Neutrophil (primary cell): ENCODE measurements around the gene RPS6KB2.

Source experiments
- H3K27ac ChIP-seq: fragments of 200-600 bp; sonication (generic); 2 replicates; pipeline ENCODE4 v1.5.1; 2016; ENCODE audit warnings: mild to moderate bottlenecking, moderate library complexity
- H3K27me3 ChIP-seq: fragments of 200-600 bp; sonication (generic); 2 replicates; pipeline ENCODE4 v1.6.0; 2016; ENCODE audit warnings: mild to moderate bottlenecking
- H3K36me3 ChIP-seq: fragments of 200-600 bp; sonication (generic); 2 replicates; pipeline ENCODE4 v1.5.1; 2017
- H3K4me1 ChIP-seq, 2 experiments: fragments of 200-600 bp in 1 of 2; sonication (generic) in 1 of 2; 1 replicate in 1 of 2; 2 replicates in 1 of 2; pipeline versions ENCODE4 v1.5.1 to v1.6.1; 2013 to 2016; ENCODE audit warnings: low read depth in 1 of 2, low read length in 1 of 2, mild to moderate bottlenecking in 1 of 2, moderate library complexity in 1 of 2; ENCODE audit not compliant: control insufficient read depth in 1 of 2, insufficient read depth in 1 of 2
- H3K4me3 ChIP-seq, 2 experiments: fragments of 200-600 bp in 1 of 2; sonication (generic) in 1 of 2; 1 replicate in 1 of 2; 2 replicates in 1 of 2; pipeline ENCODE4 v1.5.1; 2013 to 2016; ENCODE audit warnings: low read depth in 1 of 2, low read length in 1 of 2, mild to moderate bottlenecking in 1 of 2, moderate library complexity in 1 of 2
- H3K9me3 ChIP-seq: fragments of 200-600 bp; sonication (generic); 2 replicates; pipeline ENCODE4 v1.5.1; 2016
- TF ChIP-seq, protein P1 (sequence below): fragments of 200-600 bp; sonication (generic); IDR thresholded peaks from 2 replicates; pipeline ENCODE4 v1.5.1; 2016; ENCODE audit warnings: antibody characterized with exemption

The RPS6KB2 gene

GRCh38 chr11:67434395-67434881, 6.1 kb downstream of the RPS6KB2 start:
- no peaks in the 10 kb centered on the region for H3K27me3 ChIP-seq
- H3K4me1 ChIP-seq: peaks cover 16 to 20% of the 10 kb centered on the region in 2 experiments
- no peak overlapping the region for H3K4me3 ChIP-seq
- H3K27ac ChIP-seq: no peak overlapping the region
- no peaks in the 10 kb centered on the region for H3K9me3 ChIP-seq
- H3K36me3 ChIP-seq: peaks cover 83% of the 10 kb centered on the region
- TF ChIP-seq, protein P1, sequence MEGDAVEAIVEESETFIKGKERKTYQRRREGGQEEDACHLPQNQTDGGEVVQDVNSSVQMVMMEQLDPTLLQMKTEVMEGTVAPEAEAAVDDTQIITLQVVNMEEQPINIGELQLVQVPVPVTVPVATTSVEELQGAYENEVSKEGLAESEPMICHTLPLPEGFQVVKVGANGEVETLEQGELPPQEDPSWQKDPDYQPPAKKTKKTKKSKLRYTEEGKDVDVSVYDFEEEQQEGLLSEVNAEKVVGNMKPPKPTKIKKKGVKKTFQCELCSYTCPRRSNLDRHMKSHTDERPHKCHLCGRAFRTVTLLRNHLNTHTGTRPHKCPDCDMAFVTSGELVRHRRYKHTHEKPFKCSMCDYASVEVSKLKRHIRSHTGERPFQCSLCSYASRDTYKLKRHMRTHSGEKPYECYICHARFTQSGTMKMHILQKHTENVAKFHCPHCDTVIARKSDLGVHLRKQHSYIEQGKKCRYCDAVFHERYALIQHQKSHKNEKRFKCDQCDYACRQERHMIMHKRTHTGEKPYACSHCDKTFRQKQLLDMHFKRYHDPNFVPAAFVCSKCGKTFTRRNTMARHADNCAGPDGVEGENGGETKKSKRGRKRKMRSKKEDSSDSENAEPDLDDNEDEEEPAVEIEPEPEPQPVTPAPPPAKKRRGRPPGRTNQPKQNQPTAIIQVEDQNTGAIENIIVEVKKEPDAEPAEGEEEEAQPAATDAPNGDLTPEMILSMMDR: no peak

DNA sequence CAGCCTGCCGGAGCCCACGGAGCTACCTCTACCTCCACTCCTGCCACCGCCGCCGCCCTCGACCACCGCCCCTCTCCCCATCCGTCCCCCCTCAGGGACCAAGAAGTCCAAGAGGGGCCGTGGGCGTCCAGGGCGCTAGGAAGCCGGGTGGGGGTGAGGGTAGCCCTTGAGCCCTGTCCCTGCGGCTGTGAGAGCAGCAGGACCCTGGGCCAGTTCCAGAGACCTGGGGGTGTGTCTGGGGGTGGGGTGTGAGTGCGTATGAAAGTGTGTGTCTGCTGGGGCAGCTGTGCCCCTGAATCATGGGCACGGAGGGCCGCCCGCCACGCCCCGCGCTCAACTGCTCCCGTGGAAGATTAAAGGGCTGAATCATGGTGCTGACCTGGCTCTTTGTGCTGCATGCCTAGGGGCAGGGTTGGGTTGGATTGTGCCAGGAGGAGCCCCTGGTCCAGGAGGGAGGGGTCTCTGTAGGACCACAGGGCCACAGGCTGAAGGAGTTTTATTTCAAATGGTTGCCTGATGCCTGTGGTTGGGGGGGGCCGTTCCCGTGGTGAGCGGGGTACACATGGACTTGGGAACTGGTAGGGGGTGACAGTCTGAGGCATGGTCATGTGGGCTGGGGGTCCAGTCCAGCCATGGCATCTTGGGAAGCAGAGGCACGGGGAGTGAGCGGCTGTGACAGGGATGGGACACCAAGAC, 6.9 kb downstream of the RPS6KB2 start:
- Histone ChIP-seq H3K4me1 (peaks cover 14% of the 10 kb centered on the region in 2 experiments), H3K4me3 (no peak overlapping the region), H3K27ac (no peak overlapping the region), H3K36me3 (peaks cover 81% of the 10 kb centered on the region), H3K9me3 (no peaks in the 10 kb centered on the region), H3K27me3 (no peaks in the 10 kb centered on the region)
- TF ChIP-seq, protein P1: no peak

DNA sequence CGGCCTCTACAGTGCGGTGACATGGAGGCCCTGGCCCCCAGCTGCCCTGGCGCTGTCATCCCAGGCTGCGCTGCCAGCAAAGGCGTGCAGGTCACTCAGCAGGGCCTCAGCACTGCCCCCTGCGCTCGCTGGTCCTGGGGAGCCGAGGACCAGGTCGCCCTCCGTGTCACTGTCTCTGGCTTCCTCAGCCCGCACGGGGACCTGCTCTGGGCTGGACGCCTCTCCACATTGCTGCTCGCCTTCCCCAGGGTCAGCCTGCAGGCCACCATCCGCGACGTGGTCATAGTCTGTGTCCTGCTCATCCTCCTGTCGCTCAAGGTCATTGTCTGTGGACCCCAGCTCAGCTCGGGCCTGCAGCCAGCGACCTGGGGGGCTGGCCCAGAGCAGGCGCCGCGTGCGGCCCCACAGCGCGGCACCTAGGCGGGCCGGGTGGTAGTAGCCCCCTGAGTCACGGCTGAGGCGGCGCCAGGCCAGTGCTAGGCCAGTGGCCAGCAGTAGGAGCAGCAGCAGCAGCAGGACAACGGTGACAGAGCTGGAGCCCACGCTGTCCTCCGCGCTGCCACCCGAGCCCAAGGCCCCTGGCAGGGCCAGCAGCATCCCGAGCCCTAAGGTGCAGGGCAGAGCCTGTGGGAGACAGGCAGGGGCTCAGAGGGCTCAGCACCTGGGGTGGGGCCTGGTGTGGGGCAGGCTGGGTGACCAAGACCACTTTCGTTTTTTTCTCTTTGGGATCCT, 7.6 kb downstream of the RPS6KB2 start:
- Histone ChIP-seq H3K27me3 (no peaks in the 10 kb centered on the region), H3K9me3 (no peaks in the 10 kb centered on the region), H3K4me1 (peaks cover 14% of the 10 kb centered on the region in 2 experiments), H3K36me3 (peaks cover 75% of the 10 kb centered on the region), H3K4me3 (no peak overlapping the region), H3K27ac (no peak overlapping the region)
- TF ChIP-seq, protein P1: no peak

- TF ChIP-seq, protein P1: no peak
- H3K36me3 ChIP-seq: peaks cover 69% of the 10 kb centered on the region
- H3K9me3 ChIP-seq: no peaks in the 10 kb centered on the region
- no peak overlapping the region for H3K4me3 ChIP-seq
- no peak overlapping the region for H3K27ac ChIP-seq
- no peaks in the 10 kb centered on the region for H3K27me3 ChIP-seq
- H3K4me1 ChIP-seq: peaks cover 14% of the 10 kb centered on the region in 2 experiments
Measured at GRCh38 chr11:67436459-67437081, 8.3 kb downstream of the RPS6KB2 start.

DNA sequence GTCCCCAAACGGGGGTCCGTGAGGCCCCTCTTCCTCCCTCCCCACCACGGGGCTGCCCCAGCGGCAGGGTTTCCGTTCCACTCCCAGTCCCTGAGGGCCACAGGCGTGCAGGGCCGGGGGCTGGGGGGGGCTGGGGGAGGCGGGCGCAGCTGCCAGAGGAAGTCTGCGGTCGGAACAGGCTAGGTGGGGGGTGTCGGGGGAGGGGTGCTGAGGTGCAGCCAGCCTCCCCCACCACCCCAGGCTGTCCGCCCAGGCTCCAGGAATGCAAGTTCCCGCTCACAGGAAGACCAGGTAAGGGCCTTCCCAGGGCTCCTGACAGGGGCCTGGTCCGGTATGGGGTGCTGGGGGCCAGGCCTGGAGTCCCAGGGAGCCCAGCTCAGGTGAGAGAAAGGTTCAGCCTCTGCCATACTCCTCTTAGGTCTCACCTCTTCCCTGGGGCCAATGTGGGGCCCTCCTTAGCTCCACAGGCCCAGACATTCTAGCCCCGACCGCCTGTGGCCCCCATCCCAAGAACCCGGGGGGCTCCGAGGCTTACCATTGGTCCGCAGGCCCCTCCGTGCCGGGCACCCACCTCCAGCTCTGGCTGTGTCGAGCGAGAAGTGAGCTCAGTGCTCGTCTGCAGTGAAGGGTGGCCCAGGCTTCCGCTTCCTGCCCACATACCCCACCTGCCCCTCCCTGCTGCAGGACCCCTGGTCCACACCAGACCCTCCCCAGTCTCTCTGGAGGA, 9.0 kb downstream of the RPS6KB2 start, which contains the start of gene PTPRCAP:
Gene PTPRCAP, minus strand, starts transcription at position 601 of the 727 bp plus-strand sequence. Its CDS starts 63 bp downstream, at position 538.
- Histone ChIP-seq H3K27me3 (no peaks in the 10 kb centered on the region), H3K4me1 (peaks cover 14% of the 10 kb centered on the region in 2 experiments), H3K27ac (no peak within 1 kb of the TSS), H3K4me3 (no peak within 1 kb of the TSS), H3K36me3 (peaks cover 62% of the 10 kb centered on the region), H3K9me3 (no peaks in the 10 kb centered on the region)
- TF ChIP-seq, protein P1: no peak
